GM23338 (cell line): Measurements from ENCODE around the gene TMEM43. TPM values are rescaled to one million over a fixed set of nuclear protein-coding genes. Genes with fewer than 3 reads are reported as not detected.

Source experiments
- ATAC-seq: fragments of 200-7000 bp; cut with Tn5 transposase; 3 replicates; pipeline ENCODE4 v1.9.1; 2020
- DNase-seq: peaks from one replicate; pipeline ENCODE4 v3.0.0-alpha.2; 2015; ENCODE audit warnings: low spot score
- H2AFZ ChIP-seq: fragments of 200-600 bp; sonication (generic); 2 replicates; pipeline ENCODE4 v1.8.0; 2016; ENCODE audit warnings: antibody characterized with exemption, mild to moderate bottlenecking, moderate library complexity
- H3F3A ChIP-seq: fragments of 200-600 bp; sonication (generic); replicated peaks from 2 replicates; pipeline ENCODE4 v1.8.0; 2017; ENCODE audit warnings: antibody characterized with exemption, mixed run types, low read depth
- H3K27ac ChIP-seq: fragments of 200-600 bp; sonication (generic); 2 replicates; pipeline ENCODE4 v1.6.1; 2016; ENCODE audit warnings: low read depth
- H3K27me3 ChIP-seq: fragments of 200-600 bp; sonication (generic); 2 replicates; pipeline ENCODE4 v1.8.0; 2016; ENCODE audit warnings: mild to moderate bottlenecking, mixed run types, moderate library complexity; ENCODE audit not compliant: insufficient read depth
- H3K36me3 ChIP-seq: fragments of 200-600 bp; sonication (generic); 2 replicates; pipeline ENCODE4 v1.8.0; 2016; ENCODE audit warnings: mild to moderate bottlenecking; ENCODE audit not compliant: insufficient read depth
- H3K4me1 ChIP-seq: fragments of 200-600 bp; sonication (generic); 2 replicates; pipeline ENCODE4 v1.8.0; 2016; ENCODE audit warnings: mild to moderate bottlenecking, moderate library complexity; ENCODE audit not compliant: insufficient read depth
- H3K4me2 ChIP-seq: fragments of 200-600 bp; sonication (generic); 2 replicates; pipeline ENCODE4 v1.7.1; 2017; ENCODE audit warnings: mixed run types
- H3K4me3 ChIP-seq: fragments of 200-600 bp; sonication (generic); 2 replicates; pipeline ENCODE4 v1.6.1; 2016; ENCODE audit warnings: mixed run types
- H3K79me2 ChIP-seq: fragments of 200-600 bp; sonication (generic); replicated peaks from 2 replicates; pipeline ENCODE4 v1.8.0; 2017; ENCODE audit warnings: mild to moderate bottlenecking; ENCODE audit not compliant: insufficient read depth
- H3K9me2 ChIP-seq: fragments of 200-600 bp; sonication (generic); 2 replicates; pipeline ENCODE4 v1.8.0; 2017; ENCODE audit not compliant: insufficient read depth
- H4K20me1 ChIP-seq: fragments of 200-600 bp; sonication (generic); replicated peaks from 2 replicates; pipeline ENCODE4 v1.8.0; 2017; ENCODE audit warnings: mild to moderate bottlenecking; ENCODE audit not compliant: insufficient read depth
- H3K27ac Mint-ChIP-seq: 2 replicates; pipeline ENCODE4 v1.8.0; 2020; ENCODE audit warnings: inconsistent platforms, mild to moderate bottlenecking, moderate library complexity, mixed read lengths
- H3K27me3 Mint-ChIP-seq: 3 replicates; pipeline ENCODE4 v1.8.0; 2022; ENCODE audit warnings: low read depth, mild to moderate bottlenecking, moderate library complexity, mixed read lengths, inconsistent platforms; ENCODE audit not compliant: insufficient read depth, poor library complexity
- H3K36me3 Mint-ChIP-seq: 3 replicates; pipeline ENCODE4 v1.8.0; 2021; ENCODE audit warnings: low read depth, mild to moderate bottlenecking, inconsistent platforms, moderate library complexity, mixed read lengths
- H3K4me1 Mint-ChIP-seq: 3 replicates; pipeline ENCODE4 v1.8.0; 2020; ENCODE audit warnings: mild to moderate bottlenecking, inconsistent platforms, mixed read lengths
- H3K4me3 Mint-ChIP-seq: 3 replicates; pipeline ENCODE4 v1.8.0; 2021; ENCODE audit warnings: moderate library complexity, mild to moderate bottlenecking, inconsistent platforms, mixed read lengths
- H3K9me3 Mint-ChIP-seq: 3 replicates; pipeline ENCODE4 v1.8.0; 2020; ENCODE audit warnings: moderate library complexity, mild to moderate bottlenecking, inconsistent platforms, mixed read lengths
- CREB1 ChIP-seq: fragments of 250-450 bp; sonication (Bioruptor Pico); IDR thresholded peaks from 2 replicates; pipeline ENCODE4 v1.5.0; 2020; ENCODE audit warnings: low read depth, mild to moderate bottlenecking, moderate library complexity
- EZH2 ChIP-seq: fragments of 200-600 bp; sonication (generic); IDR thresholded peaks from one replicate; pipeline ENCODE4 v1.8.0; 2017; ENCODE audit warnings: antibody characterized with exemption, mild to moderate bottlenecking, low read depth; ENCODE audit not compliant: unreplicated experiment
- EZH2phosphoT487 ChIP-seq: fragments of 200-600 bp; sonication (generic); IDR thresholded peaks from one replicate; pipeline ENCODE4 v1.8.1; 2018; ENCODE audit warnings: antibody characterized with exemption; ENCODE audit not compliant: unreplicated experiment
- JUNB ChIP-seq: IDR thresholded peaks from one replicate; pipeline ENCODE4 v1.6.1; 2016; ENCODE audit warnings: antibody characterized with exemption; ENCODE audit not compliant: unreplicated experiment
- NANOG ChIP-seq: IDR thresholded peaks from 2 replicates; pipeline ENCODE4 v1.6.1; 2016; ENCODE audit warnings: antibody characterized with exemption, borderline replicate concordance
- POLR2AphosphoS5 ChIP-seq: IDR thresholded peaks from 2 replicates; pipeline ENCODE4 v1.6.1; 2016; ENCODE audit warnings: antibody characterized with exemption, low read depth
- STAT1 ChIP-seq: IDR thresholded peaks from one replicate; pipeline ENCODE4 v1.6.1; 2016; ENCODE audit warnings: antibody characterized with exemption; ENCODE audit not compliant: unreplicated experiment
- ZNF114 ChIP-seq: fragments of 250-450 bp; sonication (Bioruptor Pico); IDR thresholded peaks from 2 replicates; pipeline ENCODE4 v1.5.0; 2020; ENCODE audit warnings: mild to moderate bottlenecking, moderate library complexity
- ZNF331 ChIP-seq: fragments of 250-450 bp; sonication (Bioruptor Pico); IDR thresholded peaks from 2 replicates; pipeline ENCODE4 v1.5.0; 2020; ENCODE audit warnings: low read depth, mild to moderate bottlenecking, moderate library complexity
- polyA plus RNA-seq: library from polyadenylated mRNA; unstranded; fragments of >200 nt; fragmentation: Nextera tagmentation; extraction: Ambion mirVana; gene quantifications from 2 replicates; pipeline ENCODE4 v1.2.1, GENCODE V29; 2016
- total RNA-seq: library from RNA; depleted of rRNA; stranded (reverse); fragments of >200 nt; shearing (Covaris generic); gene quantifications from 2 replicates; pipeline ENCODE4 v1.2.3, GENCODE V29; 2014
- TF ChIP-seq, protein P1 (sequence below), 2 experiments: fragments of 200-600 bp in 1 of 2; sonication (generic) in 1 of 2; conservative IDR thresholded peaks; 2 replicates each; pipeline versions ENCODE4 v1.5.1 to v1.6.1; 2016 to 2017; ENCODE audit warnings: antibody characterized with exemption in 2 of 2, low read depth in 2 of 2, mild to moderate bottlenecking in 2 of 2, moderate library complexity in 1 of 2
- TF ChIP-seq, protein P2 (sequence below): IDR thresholded peaks from one replicate; pipeline ENCODE4 v1.6.1; 2018; ENCODE audit warnings: antibody characterized with exemption; ENCODE audit not compliant: unreplicated experiment
- TF ChIP-seq, protein P3 (sequence below): IDR thresholded peaks from 2 replicates; pipeline ENCODE4 v1.6.1; 2016; ENCODE audit warnings: antibody characterized with exemption
- TF ChIP-seq, protein P4 (sequence below): fragments of 250-450 bp; sonication (Bioruptor Pico); IDR thresholded peaks from 2 replicates; pipeline ENCODE4 v1.5.0; 2020; ENCODE audit warnings: mild to moderate bottlenecking, moderate library complexity

Gene TMEM43
- total and polyA plus RNA-seq, 2 experiments from 2014 or later, result 15.9 to 34.7 TPM

DNA sequence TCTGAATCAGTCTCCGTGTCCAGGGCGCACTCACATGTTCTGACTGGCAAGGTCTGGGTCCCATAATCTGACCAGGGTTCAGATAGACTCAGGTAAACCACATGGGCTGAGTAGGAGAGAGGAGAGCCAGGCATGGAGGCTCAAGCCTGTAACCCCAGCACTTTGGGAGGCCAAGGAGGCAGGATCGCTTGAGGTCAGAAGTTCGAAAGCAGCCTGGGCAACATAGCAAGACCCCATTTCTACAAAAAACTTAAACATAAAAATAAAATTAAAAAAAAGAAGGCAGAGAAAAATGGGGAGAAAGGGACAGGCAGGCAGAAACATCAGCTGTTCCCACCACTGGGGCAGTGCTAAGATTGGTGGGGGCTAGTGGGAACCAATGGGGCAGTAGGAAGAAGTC is 5.4 kb downstream of the TMEM43 start:
- H3K4me1 Mint-ChIP-seq, result peaks cover 8% of the 10 kb centered on the region; the same call in 2 of the 3 replicates
- peaks cover 70% of the 10 kb centered on the region for H3K36me3 Mint-ChIP-seq
- TF ChIP-seq CREB1 (CRISPR knock-in tag) (no peak), JUNB (no peak), ZNF331 (CRISPR knock-in tag) (no peak), STAT1 (no peak), EZH2 (no peak), EZH2phosphoT487 (no peak), POLR2AphosphoS5 (no peak), ZNF114 (no peak), NANOG (no peak)
- TF ChIP-seq, protein P1, sequence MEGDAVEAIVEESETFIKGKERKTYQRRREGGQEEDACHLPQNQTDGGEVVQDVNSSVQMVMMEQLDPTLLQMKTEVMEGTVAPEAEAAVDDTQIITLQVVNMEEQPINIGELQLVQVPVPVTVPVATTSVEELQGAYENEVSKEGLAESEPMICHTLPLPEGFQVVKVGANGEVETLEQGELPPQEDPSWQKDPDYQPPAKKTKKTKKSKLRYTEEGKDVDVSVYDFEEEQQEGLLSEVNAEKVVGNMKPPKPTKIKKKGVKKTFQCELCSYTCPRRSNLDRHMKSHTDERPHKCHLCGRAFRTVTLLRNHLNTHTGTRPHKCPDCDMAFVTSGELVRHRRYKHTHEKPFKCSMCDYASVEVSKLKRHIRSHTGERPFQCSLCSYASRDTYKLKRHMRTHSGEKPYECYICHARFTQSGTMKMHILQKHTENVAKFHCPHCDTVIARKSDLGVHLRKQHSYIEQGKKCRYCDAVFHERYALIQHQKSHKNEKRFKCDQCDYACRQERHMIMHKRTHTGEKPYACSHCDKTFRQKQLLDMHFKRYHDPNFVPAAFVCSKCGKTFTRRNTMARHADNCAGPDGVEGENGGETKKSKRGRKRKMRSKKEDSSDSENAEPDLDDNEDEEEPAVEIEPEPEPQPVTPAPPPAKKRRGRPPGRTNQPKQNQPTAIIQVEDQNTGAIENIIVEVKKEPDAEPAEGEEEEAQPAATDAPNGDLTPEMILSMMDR (conservative IDR thresholded peaks at IDR 0.05; ENCODE audit: low read depth in 2 of 2), result no peak
- TF ChIP-seq, protein P2, sequence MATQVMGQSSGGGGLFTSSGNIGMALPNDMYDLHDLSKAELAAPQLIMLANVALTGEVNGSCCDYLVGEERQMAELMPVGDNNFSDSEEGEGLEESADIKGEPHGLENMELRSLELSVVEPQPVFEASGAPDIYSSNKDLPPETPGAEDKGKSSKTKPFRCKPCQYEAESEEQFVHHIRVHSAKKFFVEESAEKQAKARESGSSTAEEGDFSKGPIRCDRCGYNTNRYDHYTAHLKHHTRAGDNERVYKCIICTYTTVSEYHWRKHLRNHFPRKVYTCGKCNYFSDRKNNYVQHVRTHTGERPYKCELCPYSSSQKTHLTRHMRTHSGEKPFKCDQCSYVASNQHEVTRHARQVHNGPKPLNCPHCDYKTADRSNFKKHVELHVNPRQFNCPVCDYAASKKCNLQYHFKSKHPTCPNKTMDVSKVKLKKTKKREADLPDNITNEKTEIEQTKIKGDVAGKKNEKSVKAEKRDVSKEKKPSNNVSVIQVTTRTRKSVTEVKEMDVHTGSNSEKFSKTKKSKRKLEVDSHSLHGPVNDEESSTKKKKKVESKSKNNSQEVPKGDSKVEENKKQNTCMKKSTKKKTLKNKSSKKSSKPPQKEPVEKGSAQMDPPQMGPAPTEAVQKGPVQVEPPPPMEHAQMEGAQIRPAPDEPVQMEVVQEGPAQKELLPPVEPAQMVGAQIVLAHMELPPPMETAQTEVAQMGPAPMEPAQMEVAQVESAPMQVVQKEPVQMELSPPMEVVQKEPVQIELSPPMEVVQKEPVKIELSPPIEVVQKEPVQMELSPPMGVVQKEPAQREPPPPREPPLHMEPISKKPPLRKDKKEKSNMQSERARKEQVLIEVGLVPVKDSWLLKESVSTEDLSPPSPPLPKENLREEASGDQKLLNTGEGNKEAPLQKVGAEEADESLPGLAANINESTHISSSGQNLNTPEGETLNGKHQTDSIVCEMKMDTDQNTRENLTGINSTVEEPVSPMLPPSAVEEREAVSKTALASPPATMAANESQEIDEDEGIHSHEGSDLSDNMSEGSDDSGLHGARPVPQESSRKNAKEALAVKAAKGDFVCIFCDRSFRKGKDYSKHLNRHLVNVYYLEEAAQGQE, result no peak
- TF ChIP-seq, protein P3, sequence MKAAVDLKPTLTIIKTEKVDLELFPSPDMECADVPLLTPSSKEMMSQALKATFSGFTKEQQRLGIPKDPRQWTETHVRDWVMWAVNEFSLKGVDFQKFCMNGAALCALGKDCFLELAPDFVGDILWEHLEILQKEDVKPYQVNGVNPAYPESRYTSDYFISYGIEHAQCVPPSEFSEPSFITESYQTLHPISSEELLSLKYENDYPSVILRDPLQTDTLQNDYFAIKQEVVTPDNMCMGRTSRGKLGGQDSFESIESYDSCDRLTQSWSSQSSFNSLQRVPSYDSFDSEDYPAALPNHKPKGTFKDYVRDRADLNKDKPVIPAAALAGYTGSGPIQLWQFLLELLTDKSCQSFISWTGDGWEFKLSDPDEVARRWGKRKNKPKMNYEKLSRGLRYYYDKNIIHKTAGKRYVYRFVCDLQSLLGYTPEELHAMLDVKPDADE, result no peak
- TF ChIP-seq, protein P4, sequence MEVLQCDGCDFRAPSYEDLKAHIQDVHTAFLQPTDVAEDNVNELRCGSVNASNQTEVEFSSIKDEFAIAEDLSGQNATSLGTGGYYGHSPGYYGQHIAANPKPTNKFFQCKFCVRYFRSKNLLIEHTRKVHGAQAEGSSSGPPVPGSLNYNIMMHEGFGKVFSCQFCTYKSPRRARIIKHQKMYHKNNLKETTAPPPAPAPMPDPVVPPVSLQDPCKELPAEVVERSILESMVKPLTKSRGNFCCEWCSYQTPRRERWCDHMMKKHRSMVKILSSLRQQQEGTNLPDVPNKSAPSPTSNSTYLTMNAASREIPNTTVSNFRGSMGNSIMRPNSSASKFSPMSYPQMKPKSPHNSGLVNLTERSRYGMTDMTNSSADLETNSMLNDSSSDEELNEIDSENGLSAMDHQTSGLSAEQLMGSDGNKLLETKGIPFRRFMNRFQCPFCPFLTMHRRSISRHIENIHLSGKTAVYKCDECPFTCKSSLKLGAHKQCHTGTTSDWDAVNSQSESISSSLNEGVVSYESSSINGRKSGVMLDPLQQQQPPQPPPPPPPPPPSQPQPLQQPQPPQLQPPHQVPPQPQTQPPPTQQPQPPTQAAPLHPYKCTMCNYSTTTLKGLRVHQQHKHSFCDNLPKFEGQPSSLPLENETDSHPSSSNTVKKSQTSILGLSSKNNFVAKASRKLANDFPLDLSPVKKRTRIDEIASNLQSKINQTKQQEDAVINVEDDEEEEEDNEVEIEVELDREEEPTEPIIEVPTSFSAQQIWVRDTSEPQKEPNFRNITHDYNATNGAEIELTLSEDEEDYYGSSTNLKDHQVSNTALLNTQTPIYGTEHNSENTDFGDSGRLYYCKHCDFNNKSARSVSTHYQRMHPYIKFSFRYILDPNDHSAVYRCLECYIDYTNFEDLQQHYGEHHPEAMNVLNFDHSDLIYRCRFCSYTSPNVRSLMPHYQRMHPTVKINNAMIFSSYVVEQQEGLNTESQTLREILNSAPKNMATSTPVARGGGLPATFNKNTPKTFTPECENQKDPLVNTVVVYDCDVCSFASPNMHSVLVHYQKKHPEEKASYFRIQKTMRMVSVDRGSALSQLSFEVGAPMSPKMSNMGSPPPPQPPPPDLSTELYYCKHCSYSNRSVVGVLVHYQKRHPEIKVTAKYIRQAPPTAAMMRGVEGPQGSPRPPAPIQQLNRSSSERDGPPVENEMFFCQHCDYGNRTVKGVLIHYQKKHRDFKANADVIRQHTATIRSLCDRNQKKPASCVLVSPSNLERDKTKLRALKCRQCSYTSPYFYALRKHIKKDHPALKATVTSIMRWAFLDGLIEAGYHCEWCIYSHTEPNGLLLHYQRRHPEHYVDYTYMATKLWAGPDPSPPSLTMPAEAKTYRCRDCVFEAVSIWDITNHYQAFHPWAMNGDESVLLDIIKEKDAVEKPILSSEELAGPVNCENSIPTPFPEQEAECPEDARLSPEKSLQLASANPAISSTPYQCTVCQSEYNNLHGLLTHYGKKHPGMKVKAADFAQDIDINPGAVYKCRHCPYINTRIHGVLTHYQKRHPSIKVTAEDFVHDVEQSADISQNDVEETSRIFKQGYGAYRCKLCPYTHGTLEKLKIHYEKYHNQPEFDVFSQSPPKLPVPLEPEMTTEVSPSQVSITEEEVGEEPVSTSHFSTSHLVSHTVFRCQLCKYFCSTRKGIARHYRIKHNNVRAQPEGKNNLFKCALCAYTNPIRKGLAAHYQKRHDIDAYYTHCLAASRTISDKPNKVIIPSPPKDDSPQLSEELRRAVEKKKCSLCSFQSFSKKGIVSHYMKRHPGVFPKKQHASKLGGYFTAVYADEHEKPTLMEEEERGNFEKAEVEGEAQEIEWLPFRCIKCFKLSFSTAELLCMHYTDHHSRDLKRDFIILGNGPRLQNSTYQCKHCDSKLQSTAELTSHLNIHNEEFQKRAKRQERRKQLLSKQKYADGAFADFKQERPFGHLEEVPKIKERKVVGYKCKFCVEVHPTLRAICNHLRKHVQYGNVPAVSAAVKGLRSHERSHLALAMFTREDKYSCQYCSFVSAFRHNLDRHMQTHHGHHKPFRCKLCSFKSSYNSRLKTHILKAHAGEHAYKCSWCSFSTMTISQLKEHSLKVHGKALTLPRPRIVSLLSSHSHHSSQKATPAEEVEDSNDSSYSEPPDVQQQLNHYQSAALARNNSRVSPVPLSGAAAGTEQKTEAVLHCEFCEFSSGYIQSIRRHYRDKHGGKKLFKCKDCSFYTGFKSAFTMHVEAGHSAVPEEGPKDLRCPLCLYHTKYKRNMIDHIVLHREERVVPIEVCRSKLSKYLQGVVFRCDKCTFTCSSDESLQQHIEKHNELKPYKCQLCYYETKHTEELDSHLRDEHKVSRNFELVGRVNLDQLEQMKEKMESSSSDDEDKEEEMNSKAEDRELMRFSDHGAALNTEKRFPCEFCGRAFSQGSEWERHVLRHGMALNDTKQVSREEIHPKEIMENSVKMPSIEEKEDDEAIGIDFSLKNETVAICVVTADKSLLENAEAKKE (CRISPR knock-in tag), result no peak
- peaks cover 9% of the 10 kb centered on the region; the same call in 1 of the 2 replicates for H3K4me1 ChIP-seq
- H3K36me3 ChIP-seq, result peaks cover 4% of the 10 kb centered on the region; the same call in 1 of the 2 replicates
- peaks cover 14% of the 10 kb centered on the region for H3K27me3 Mint-ChIP-seq
- peaks cover 29% of the 10 kb centered on the region for H3K79me2 ChIP-seq
- no peak overlapping the region for H3K27ac Mint-ChIP-seq
- H3F3A ChIP-seq, result no peaks in the 10 kb centered on the region
- H3K9me2 ChIP-seq, result no peaks in the 10 kb centered on the region
- DNase-seq, result no peak
- H4K20me1 ChIP-seq, result peaks cover 8% of the 10 kb centered on the region; the same call in 1 of the 2 replicates
- H3K4me2 ChIP-seq, result no peak overlapping the region
- no peak overlapping the region for H3K4me3 ChIP-seq
- H3K27ac ChIP-seq, result no peak overlapping the region
- no peak for ATAC-seq
- H3K27me3 ChIP-seq, result no peaks in the 10 kb centered on the region
- no peaks in the 10 kb centered on the region for H3K9me3 Mint-ChIP-seq
- no peak overlapping the region for H3K4me3 Mint-ChIP-seq
- no peak overlapping the region for H2AFZ ChIP-seq
